HG03135 (cell line): ENCODE data around the gene ETFBKMT.
"Not testable (repeated sequence)": the region's sequence is repeated elsewhere in the genome, so short reads cannot be mapped to it uniquely, and the experiment has no call there.

Source experiments
- ATAC-seq: cut with Tn5 transposase; IDR thresholded peaks from one replicate; pipeline ENCODE4 v1.9.1; 2021; ENCODE audit warnings: mild to moderate bottlenecking, moderate library complexity; ENCODE audit not compliant: unreplicated experiment

The ETFBKMT gene

DNA sequence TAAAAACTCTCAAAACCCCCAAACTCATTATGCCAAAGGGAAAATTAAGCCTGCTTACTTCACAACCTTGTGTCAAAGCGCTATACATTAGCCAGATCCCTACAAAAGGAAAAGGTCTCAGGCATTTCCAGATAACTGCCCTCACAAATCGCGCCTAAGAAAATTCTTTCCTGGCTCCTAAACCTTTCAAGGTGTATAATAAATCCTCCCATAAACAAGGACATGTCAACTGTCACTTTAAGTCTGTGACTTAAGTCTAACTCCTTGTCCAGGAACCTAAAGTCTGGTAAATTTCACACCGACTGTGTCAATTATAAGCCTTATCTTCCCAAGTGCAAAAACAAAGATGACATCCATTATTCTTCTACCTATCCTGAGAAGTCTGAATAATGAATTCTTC is 4.3 kb upstream of the ETFBKMT start:
- ATAC-seq = no peak

GRCh38 chr12:31655792-31656191 is 3.7 kb upstream of the ETFBKMT start:
- no peak for ATAC-seq

GRCh38 chr12:31658471-31659086 is 909 bp upstream of the ETFBKMT start:
- no peak for ATAC-seq

GRCh38 chr12:31662176-31662849 is 2.8 kb downstream of the ETFBKMT start:
- no peak for ATAC-seq

DNA sequence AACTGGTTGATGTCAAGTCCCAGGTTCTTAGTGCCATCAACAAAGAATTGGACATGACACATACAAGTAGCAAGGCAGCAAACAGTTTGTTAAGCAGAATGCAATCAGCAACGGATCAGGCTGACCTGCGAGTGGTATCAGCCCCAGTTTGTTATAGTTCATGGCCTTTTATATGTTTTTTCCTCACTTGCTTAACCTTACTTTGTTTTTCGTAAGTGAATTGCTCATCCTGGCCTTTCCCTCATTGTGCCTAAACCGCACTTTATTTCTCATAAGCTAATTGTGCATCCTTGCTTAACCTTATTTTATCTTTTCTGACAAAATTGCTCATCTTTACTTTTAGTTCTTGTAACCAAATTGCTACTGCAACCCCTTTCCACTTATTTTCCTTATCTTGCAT is 4.1 kb downstream of the ETFBKMT start:
- ATAC-seq = no peak

DNA sequence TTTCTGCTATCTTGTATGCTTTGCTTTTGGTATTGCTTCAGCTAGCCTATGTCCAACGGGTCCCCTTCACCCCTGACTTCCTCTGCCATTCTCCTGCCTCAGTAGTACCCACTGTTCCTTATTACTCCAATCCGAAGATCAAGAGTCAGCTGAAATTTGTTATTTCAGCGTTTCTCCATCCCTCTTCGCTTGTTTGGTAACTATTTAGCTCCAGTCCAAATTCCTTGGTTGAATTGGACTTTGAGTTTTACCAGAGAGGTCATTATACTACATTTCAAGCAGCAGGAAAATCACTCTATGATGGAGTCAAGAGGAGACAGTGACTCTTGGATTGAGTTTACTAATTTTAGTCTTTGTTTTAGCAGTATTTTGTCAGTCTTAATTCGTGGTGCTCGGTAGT is 4.5 kb downstream of the ETFBKMT start:
- no peak for ATAC-seq

DNA sequence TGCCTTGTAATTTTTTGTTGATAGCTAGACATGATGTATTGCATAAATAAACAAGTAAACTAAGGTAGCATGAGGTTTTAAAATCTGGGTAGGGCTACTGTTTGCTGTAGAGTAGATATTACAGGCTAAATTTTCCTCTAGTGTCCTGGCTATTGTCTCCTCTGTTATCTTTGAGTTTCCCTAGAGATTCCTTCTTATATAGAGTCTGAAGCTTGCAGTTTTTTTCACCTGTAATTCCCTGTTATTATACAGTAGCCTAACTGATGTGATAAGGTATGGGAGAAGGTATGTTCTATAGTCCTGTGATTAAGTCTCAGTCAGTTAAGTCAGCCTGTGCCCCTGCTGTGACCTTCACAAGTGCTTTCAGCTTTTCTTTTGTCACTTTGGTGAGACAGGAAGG is 9.5 kb downstream of the ETFBKMT start:
- no peak for ATAC-seq

GRCh38 chr12:31669582-31669981 is 10.1 kb downstream of the ETFBKMT start:
- not testable (repeated sequence) for ATAC-seq

GRCh38 chr12:31672521-31672920 is 13.0 kb downstream of the ETFBKMT start:
- ATAC-seq = no peak

DNA sequence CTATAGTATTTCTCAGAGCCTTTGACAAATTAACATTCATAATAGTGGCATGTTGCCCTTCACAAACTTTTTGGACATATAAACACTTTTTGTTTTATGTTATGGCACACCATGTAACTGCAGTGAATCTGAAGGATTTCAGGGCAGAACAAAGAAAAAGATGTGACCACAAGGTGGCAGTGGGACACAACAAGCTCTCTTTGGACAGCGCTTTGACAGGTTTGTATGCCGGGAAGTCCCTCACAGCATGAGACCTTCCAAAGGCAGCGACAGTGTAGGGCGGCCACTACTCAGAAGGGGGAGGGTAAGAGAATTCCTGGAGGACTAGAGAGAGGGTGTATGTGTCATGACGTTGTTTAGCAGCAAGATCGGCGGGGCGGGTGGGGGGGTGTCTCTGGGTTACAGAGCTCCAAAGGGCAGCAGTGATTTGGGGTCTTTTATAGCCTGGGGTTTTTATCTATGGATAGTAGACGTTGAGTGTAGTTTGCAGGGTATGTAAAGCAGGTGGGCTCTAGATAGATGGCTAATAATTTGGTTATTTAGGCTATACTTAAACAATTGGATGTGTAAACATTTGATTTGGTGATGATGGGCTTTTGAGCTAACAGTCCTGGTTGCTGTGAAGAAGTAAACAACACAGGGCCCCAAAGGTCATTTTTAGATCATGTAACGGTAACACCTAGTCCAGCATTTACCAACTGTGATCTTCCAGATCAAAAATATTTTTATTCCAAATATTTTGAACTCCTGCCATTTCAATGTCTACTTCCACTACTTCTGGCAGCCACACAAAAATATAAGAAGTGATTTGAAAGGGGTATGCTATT is 22.9 kb downstream of the ETFBKMT start:
- peak; percentile 77 for ATAC-seq

- no peak for ATAC-seq
These were observed 26.3 kb downstream of the ETFBKMT start for GRCh38 chr12:31685801-31686200.

DNA sequence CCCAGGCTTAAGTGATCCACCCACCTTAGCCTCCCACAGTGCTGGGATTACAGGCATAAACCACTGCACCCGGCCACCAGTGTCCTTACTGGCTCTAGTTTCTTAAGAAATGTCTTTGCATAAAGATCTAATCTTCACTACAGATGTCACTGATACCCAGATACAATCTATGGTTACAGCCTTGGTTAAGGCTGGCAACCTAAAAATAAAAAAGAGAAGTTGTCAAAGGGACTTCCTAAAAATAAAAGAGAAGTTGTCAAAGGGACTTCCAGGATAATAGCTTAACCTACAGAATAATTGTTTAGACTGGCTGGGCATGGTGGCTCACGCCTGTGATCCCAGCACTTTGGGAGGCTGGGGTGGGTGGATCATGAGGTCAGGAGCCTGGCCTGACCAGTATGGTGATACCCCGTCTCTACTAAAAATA is 27.6 kb downstream of the ETFBKMT start:
- ATAC-seq = peak; percentile 65

DNA sequence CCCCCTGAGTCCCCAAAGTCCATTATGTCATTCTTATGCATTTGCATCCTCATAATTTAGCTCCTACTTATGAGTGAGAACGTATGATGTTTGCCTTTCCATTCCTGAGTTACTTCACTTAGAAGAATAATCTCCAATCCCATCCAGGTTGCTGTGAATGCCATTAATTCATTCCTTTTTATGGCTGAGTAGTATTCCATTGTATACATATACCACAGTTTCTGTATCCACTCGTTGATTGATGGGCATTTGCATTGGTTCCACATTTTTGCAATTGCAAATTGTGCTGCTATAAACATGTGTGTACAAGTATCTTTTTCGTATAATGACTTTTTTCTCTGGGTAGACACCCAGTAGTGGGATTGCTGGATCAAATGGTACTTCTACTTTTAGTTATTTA is 30.4 kb downstream of the ETFBKMT start:
- not testable (repeated sequence) for ATAC-seq

DNA sequence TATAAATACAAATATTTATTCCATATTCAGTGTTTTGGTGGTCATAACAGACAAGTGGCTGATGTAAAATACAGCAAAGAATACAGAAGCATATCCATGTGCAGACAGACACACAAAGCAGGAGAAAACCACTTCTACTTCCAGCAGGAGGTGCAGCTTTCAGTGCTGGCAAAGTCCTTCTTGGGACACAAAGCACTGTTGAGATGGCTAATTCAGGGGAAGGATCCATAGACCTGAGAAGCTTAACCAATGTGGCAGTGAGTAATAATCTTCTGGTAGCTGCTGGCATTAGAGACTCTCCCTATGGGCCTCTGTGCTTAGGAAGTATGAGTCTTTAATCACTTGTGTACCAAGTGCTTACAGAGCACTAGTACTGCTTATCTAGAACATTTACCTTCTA is 42.6 kb downstream of the ETFBKMT start:
- no peak for ATAC-seq

DNA sequence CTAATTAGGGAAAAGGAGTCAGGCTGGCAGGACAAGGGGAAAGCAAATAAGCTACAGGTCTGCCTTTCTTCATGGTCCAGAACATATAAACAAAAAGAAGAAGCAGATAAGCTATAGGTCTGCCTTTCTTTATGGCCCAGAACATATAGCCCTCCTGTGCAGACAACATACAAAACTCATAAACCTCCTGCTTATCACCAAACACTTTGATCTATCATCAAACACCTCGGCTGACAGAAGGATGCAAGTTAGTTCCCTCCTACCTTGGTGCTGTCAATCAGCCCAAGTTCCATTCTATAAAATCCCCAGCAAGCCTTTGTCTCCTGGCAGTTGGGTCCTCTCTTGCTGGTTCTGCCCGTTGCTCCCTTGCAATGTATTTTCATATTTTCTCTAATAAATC is 46.1 kb downstream of the ETFBKMT start:
- no peak for ATAC-seq

DNA sequence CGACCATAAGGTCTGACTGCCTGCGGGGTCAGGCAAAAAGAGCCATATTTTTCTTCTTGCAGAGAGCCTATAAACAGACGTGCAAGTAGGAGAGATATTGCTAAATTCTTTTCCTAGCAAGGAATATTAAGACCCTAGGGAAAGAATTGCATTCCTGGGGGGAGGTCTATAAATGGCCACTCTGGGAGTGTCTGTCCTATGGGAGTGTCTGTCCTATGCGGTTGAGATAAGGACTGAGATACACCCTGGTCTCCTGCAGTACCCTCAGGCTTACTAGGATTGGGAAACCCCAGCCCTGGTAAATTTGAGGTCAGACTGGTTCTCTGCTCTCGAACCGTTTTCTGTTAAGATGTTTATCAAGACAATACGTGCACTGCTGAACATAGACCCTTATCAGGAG is 48.6 kb downstream of the ETFBKMT start:
- not testable (repeated sequence) for ATAC-seq

DNA sequence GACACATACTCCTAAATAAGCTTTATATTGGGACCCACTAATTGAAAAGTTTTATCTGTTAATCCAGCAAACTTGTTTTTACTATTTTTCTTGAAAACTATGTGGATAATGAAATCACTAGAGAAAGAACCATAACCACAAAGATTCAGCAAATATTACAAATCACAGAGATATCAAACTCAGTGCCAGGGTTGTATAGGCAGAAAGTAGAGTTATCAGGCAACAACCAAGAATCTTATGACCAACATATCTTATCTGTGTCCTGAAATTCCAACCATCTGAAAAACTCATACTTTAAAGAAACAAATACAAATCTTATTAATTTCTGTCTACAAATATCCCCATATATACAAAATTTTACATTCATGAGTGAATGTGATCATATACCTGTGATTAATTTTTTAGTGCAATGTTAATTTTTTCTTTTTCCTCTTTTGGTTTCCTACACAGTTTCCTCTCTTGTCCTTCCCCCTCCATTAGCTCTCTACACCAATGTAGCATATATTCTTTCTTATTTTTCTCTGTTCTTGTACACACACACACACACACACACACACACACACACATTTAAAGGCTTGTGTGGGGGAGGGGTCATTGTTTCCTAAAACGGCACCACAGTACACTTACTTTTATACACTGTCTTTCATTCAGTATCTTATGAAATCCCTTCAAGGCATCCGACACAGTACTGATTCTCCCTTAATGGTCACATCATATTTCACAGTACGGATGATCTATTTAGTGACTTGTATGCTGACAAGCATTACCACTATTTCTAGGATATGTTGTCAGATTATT is 50.7 kb downstream of the ETFBKMT start:
- ATAC-seq = no peak

GRCh38 chr12:31712877-31713276 is 53.4 kb downstream of the ETFBKMT start:
- ATAC-seq = no peak

- ATAC-seq = no peak
These were observed 55.2 kb downstream of the ETFBKMT start for GRCh38 chr12:31714406-31715271.

DNA sequence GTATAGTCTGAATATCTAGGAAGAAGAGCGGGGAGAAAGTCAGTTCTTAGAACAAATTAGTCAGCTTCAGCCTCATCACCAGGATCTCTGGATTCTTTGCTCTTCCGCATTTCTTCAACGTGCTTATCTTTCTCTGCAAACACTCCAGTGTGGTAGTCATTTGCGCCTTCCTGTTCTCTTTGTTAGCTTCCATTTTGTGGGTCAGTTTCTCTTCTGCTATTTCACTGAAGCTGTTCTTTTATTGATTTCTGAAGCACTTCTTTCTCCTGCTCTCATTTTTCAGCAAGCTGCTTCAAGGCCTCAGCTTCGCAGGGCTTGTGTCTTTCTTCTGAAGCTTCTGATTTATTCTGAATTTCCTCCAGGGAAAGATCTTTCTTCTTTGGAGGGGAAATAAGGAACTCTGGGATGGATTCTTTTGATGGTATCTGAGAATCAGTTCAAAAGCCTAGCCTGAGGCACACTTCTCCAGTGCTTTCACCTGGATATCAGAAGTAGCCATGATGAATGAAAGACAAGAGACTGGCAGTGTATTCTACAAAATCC is 55.9 kb downstream of the ETFBKMT start:
- ATAC-seq = no peak
